ENCODE data around the gene B3GNT2. TPM values are rescaled to one million over a fixed set of nuclear protein-coding genes. Genes with fewer than 3 reads are reported as not detected.

B3GNT2 gene
- total and polyA plus RNA-seq, 2 experiments from 2014 or later, result 35.5 to 70.4 TPM

DNA sequence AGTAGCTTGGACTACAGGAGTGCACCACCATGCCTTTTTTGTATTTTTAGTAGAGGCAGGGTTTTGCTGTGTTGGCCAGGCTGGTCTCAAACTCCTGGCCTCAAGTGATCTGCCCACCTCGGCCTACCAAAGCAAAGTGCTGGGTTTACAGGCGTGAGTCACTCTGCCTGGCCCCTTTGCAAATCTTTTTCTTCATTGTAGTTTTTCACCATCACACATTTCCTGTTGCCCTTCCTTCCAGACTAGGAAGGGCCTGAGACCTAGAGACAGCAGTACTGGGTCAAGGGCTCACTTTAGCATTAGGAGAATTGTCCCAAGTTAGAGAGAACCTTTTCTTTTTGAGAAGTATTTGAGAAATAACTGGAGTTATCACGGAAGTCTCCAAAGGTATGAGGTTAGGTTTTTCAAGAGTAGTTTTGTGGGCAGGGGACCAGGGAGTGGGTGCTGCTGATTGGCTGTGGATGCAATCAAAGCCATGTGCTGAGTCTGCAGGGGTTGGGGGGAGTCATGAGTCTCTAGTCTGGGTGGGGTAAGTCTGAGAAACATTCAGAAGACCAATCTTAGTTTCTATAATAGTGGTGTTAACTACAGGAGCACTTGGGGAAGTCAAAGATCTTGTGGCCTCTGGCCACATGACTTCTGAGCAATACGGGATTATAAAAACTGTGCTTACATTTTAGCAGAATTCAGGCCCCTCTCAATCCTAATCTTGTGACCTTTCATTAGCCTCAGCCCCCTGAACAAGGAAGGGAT is 23.7 kb downstream of the B3GNT2 start:
- Histone ChIP-seq H4K20me1 (replicated peaks; ENCODE audit: insufficient read depth) (peaks cover 39% of the 10 kb centered on the region), H3K79me2 (replicated peaks; ENCODE audit: insufficient read depth) (peaks cover 100% of the 10 kb centered on the region), H3K4me2 (no peak overlapping the region), H3K9me2 (ENCODE audit: insufficient read depth) (no peaks in the 10 kb centered on the region), H3F3A (replicated peaks; ENCODE audit: low read depth) (0 out of 2 replicates have a peak, but pooled peaks cover 4% of the 10 kb centered on the region), H2AFZ (no peak overlapping the region), H3K4me3 (no peak overlapping the region), H3K27me3 (ENCODE audit: insufficient read depth) (no peaks in the 10 kb centered on the region), H3K27ac (ENCODE audit: low read depth) (no peak overlapping the region), H3K4me1 (ENCODE audit: insufficient read depth) (peaks cover 34% of the 10 kb centered on the region), H3K36me3 (ENCODE audit: insufficient read depth) (peaks cover 5% of the 10 kb centered on the region; the same call in 1 of the 2 replicates)
- peaks cover 48% of the 10 kb centered on the region for H3K36me3 Mint-ChIP-seq (ENCODE audit: low read depth)
- peaks cover 17% of the 10 kb centered on the region for H3K4me1 Mint-ChIP-seq
- H3K4me3 Mint-ChIP-seq, result no peak overlapping the region
- H3K27ac Mint-ChIP-seq, result no peak overlapping the region
- no peak for DNase-seq (ENCODE audit: low spot score)
- TF ChIP-seq STAT1 (IDR thresholded peaks at IDR 0.05; ENCODE audit: unreplicated experiment) (no peak), EZH2 (IDR thresholded peaks at IDR 0.05; ENCODE audit: low read depth, unreplicated experiment) (no peak), ZNF331 (CRISPR knock-in tag; IDR thresholded peaks at IDR 0.05; ENCODE audit: low read depth) (no peak), POLR2AphosphoS5 (IDR thresholded peaks at IDR 0.05; ENCODE audit: low read depth) (no peak), EZH2phosphoT487 (IDR thresholded peaks at IDR 0.05; ENCODE audit: unreplicated experiment) (no peak), REST (IDR thresholded peaks at IDR 0.05; ENCODE audit: unreplicated experiment) (no peak), CREB1 (CRISPR knock-in tag; IDR thresholded peaks at IDR 0.05; ENCODE audit: low read depth) (no peak), ZNF114 (CRISPR knock-in tag; IDR thresholded peaks at IDR 0.05) (no peak), NANOG (IDR thresholded peaks at IDR 0.05; ENCODE audit: borderline replicate concordance) (no peak), JUNB (IDR thresholded peaks at IDR 0.05; ENCODE audit: unreplicated experiment) (no peak), ETS1 (IDR thresholded peaks at IDR 0.05) (no peak), CTCF (conservative IDR thresholded peaks at IDR 0.05; ENCODE audit: low read depth in 2 of 2) (no peak)
- TF ChIP-seq, protein P1, sequence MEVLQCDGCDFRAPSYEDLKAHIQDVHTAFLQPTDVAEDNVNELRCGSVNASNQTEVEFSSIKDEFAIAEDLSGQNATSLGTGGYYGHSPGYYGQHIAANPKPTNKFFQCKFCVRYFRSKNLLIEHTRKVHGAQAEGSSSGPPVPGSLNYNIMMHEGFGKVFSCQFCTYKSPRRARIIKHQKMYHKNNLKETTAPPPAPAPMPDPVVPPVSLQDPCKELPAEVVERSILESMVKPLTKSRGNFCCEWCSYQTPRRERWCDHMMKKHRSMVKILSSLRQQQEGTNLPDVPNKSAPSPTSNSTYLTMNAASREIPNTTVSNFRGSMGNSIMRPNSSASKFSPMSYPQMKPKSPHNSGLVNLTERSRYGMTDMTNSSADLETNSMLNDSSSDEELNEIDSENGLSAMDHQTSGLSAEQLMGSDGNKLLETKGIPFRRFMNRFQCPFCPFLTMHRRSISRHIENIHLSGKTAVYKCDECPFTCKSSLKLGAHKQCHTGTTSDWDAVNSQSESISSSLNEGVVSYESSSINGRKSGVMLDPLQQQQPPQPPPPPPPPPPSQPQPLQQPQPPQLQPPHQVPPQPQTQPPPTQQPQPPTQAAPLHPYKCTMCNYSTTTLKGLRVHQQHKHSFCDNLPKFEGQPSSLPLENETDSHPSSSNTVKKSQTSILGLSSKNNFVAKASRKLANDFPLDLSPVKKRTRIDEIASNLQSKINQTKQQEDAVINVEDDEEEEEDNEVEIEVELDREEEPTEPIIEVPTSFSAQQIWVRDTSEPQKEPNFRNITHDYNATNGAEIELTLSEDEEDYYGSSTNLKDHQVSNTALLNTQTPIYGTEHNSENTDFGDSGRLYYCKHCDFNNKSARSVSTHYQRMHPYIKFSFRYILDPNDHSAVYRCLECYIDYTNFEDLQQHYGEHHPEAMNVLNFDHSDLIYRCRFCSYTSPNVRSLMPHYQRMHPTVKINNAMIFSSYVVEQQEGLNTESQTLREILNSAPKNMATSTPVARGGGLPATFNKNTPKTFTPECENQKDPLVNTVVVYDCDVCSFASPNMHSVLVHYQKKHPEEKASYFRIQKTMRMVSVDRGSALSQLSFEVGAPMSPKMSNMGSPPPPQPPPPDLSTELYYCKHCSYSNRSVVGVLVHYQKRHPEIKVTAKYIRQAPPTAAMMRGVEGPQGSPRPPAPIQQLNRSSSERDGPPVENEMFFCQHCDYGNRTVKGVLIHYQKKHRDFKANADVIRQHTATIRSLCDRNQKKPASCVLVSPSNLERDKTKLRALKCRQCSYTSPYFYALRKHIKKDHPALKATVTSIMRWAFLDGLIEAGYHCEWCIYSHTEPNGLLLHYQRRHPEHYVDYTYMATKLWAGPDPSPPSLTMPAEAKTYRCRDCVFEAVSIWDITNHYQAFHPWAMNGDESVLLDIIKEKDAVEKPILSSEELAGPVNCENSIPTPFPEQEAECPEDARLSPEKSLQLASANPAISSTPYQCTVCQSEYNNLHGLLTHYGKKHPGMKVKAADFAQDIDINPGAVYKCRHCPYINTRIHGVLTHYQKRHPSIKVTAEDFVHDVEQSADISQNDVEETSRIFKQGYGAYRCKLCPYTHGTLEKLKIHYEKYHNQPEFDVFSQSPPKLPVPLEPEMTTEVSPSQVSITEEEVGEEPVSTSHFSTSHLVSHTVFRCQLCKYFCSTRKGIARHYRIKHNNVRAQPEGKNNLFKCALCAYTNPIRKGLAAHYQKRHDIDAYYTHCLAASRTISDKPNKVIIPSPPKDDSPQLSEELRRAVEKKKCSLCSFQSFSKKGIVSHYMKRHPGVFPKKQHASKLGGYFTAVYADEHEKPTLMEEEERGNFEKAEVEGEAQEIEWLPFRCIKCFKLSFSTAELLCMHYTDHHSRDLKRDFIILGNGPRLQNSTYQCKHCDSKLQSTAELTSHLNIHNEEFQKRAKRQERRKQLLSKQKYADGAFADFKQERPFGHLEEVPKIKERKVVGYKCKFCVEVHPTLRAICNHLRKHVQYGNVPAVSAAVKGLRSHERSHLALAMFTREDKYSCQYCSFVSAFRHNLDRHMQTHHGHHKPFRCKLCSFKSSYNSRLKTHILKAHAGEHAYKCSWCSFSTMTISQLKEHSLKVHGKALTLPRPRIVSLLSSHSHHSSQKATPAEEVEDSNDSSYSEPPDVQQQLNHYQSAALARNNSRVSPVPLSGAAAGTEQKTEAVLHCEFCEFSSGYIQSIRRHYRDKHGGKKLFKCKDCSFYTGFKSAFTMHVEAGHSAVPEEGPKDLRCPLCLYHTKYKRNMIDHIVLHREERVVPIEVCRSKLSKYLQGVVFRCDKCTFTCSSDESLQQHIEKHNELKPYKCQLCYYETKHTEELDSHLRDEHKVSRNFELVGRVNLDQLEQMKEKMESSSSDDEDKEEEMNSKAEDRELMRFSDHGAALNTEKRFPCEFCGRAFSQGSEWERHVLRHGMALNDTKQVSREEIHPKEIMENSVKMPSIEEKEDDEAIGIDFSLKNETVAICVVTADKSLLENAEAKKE (CRISPR knock-in tag; IDR thresholded peaks at IDR 0.05), result no peak
- peaks cover 12% of the 10 kb centered on the region; the same call in 2 of the 3 replicates for H3K9me3 Mint-ChIP-seq
- H3K27me3 Mint-ChIP-seq (ENCODE audit: insufficient read depth, low read depth, poor library complexity), result peaks cover 2% of the 10 kb centered on the region
- no peak for ATAC-seq
